Hepatocyte (in vitro differentiated cells): ENCODE measurements around the gene SIRT7.

ENCODE experiments used
- CTCF ChIP-seq: fragments of 200-600 bp; sonication (generic); IDR thresholded peaks from 2 replicates; pipeline ENCODE4 v1.5.1; 2016; ENCODE audit warnings: antibody characterized with exemption, mild to moderate bottlenecking; ENCODE audit not compliant: poor library complexity
- EZH2 ChIP-seq: fragments of 200-600 bp; sonication (generic); IDR thresholded peaks from 2 replicates; pipeline ENCODE4 v1.6.1; 2016; ENCODE audit warnings: antibody characterized with exemption, mild to moderate bottlenecking, borderline replicate concordance

- TF ChIP-seq CTCF (no peak), EZH2 (no peak)
These were observed 24.2 kb upstream of the SIRT7 start for GRCh38 chr17:81942167-81942553.
